CD8-positive, alpha-beta memory T cell (primary cell): Measurements from ENCODE around the gene CNOT4. TPM values are rescaled to one million over a fixed set of nuclear protein-coding genes. Genes with fewer than 3 reads are reported as not detected.
"Not testable (repeated sequence)": the region's sequence is repeated elsewhere in the genome, so short reads cannot be mapped to it uniquely, and the experiment has no call there.

ENCODE experiments used
- CTCF ChIA-PET: fragments of 350-600 bp; sonication (Branson Sonifier 250); formaldehyde crosslinking; loops from one replicate; lab custom pipeline; 2021; ENCODE audit warnings: antibody characterized with exemption; lab: Charles Lee
- POLR2A ChIA-PET: fragments of 350-600 bp; sonication (Branson Sonifier 250); formaldehyde crosslinking; loops from one replicate; lab custom pipeline; 2021; ENCODE audit warnings: antibody characterized with exemption; lab: Charles Lee
- DNase-seq, 5 donors: peaks; one replicate each; pipeline versions ENCODE4 v3.0.0 to v3.0.0-alpha.2; 2020 to 2022; ENCODE audit warnings: mixed read lengths in 1 of 5
- H3K27ac ChIP-seq: one replicate; pipeline ENCODE4 v1.7.0; 2013; ENCODE audit warnings: low read depth, mild to moderate bottlenecking, low read length, moderate library complexity
- H3K27me3 ChIP-seq: 2 replicates; pipeline ENCODE4 v1.7.0; 2013; ENCODE audit warnings: low read length, mild to moderate bottlenecking; ENCODE audit not compliant: insufficient read depth, poor library complexity, severe bottlenecking
- H3K36me3 ChIP-seq: 2 replicates; pipeline ENCODE4 v1.7.0; 2013; ENCODE audit warnings: mild to moderate bottlenecking, low read length, moderate library complexity; ENCODE audit not compliant: insufficient read depth
- H3K4me1 ChIP-seq: 2 replicates; pipeline ENCODE4 v1.7.0; 2013; ENCODE audit warnings: mild to moderate bottlenecking, low read length, moderate library complexity; ENCODE audit not compliant: insufficient read depth
- H3K4me3 ChIP-seq: 2 replicates; pipeline ENCODE4 v1.7.0; 2013; ENCODE audit warnings: mild to moderate bottlenecking, low read length
- H3K9me3 ChIP-seq: 2 replicates; pipeline ENCODE4 v1.7.0; 2013; ENCODE audit warnings: mild to moderate bottlenecking, low read length
- H3K27ac Mint-ChIP-seq, 8 donors: one replicate each; pipeline ENCODE4 v1.8.0; 2020 to 2021; ENCODE audit warnings: mixed read lengths in 8 of 8, mild to moderate bottlenecking in 6 of 8, inconsistent platforms in 3 of 8, moderate library complexity in 3 of 8
- H3K27me3 Mint-ChIP-seq, 2 donors: one replicate each; pipeline ENCODE4 v1.8.0; 2020 to 2021; ENCODE audit warnings: mixed read lengths in 2 of 2, mild to moderate bottlenecking in 1 of 2, moderate library complexity in 1 of 2
- H3K36me3 Mint-ChIP-seq, 3 donors: one replicate each; pipeline ENCODE4 v1.8.0; 2020 to 2021; ENCODE audit warnings: mixed read lengths in 3 of 3, inconsistent platforms in 1 of 3, mild to moderate bottlenecking in 1 of 3
- H3K4me1 Mint-ChIP-seq, 3 donors: one replicate each; pipeline ENCODE4 v1.8.0; 2020 to 2021; ENCODE audit warnings: mixed read lengths in 3 of 3, inconsistent platforms in 1 of 3, mild to moderate bottlenecking in 1 of 3
- H3K4me3 Mint-ChIP-seq, 7 donors: one replicate each; pipeline ENCODE4 v1.8.0; 2020 to 2021; ENCODE audit warnings: mixed read lengths in 7 of 7, mild to moderate bottlenecking in 6 of 7, moderate library complexity in 4 of 7, inconsistent platforms in 2 of 7
- H3K9me3 Mint-ChIP-seq, 5 donors: one replicate each; pipeline ENCODE4 v1.8.0; 2020 to 2022; ENCODE audit warnings: mixed read lengths in 5 of 5, mild to moderate bottlenecking in 3 of 5, moderate library complexity in 2 of 5, inconsistent platforms in 1 of 5
- polyA plus RNA-seq: library from polyadenylated mRNA; unstranded; fragments of 300-500 nt; fragmentation: Illumina TruSeq; gene quantifications from one replicate; pipeline ENCODE4 v1.2.3, GENCODE V29; 2021
- total RNA-seq, 2 experiments: library from RNA; stranded (reverse); gene quantifications; one replicate each; pipeline ENCODE4 v1.2.3, GENCODE V29; 2021

Gene CNOT4
- total and polyA plus RNA-seq, 3 experiments from 2014 or later, result 19.3 to 21.8 (median 21.5) TPM

- CTCF ChIA-PET, result no interaction called here
- Histone ChIP-seq H3K27ac (no peak overlapping the region), H3K36me3 (no peaks in the 10 kb centered on the region), H3K9me3 (no peaks in the 10 kb centered on the region), H3K27me3 (no peaks in the 10 kb centered on the region), H3K4me3 (no peak overlapping the region), H3K4me1 (peaks cover 21% of the 10 kb centered on the region)
- H3K4me1 Mint-ChIP-seq, result peaks cover 24 to 27% (median 26%) of the 10 kb centered on the region in 3 donors
- no peak for DNase-seq
- POLR2A ChIA-PET, result no interaction called here
- H3K27me3 Mint-ChIP-seq, result no peaks in the 10 kb centered on the region
- H3K9me3 Mint-ChIP-seq, result no peaks in the 10 kb centered on the region
- no peak overlapping the region for H3K4me3 Mint-ChIP-seq
- no peak overlapping the region for H3K27ac Mint-ChIP-seq
- H3K36me3 Mint-ChIP-seq, result peaks cover 0 to 9% (median 1%) of the 10 kb centered on the region in 3 donors
These were observed 19.1 kb downstream of the CNOT4 start for GRCh38 chr7:135490783-135491182.

GRCh38 chr7:135489791-135490190, 20.1 kb downstream of the CNOT4 start:
- no peak overlapping the region for H3K27ac Mint-ChIP-seq
- no peaks in the 10 kb centered on the region for H3K9me3 Mint-ChIP-seq
- ChIA-PET POLR2A (no interaction called here), CTCF (no interaction called here)
- DNase-seq, result no peak
- Histone ChIP-seq H3K9me3 (no peaks in the 10 kb centered on the region), H3K4me3 (no peak overlapping the region), H3K27ac (no peak overlapping the region), H3K4me1 (peaks cover 24% of the 10 kb centered on the region), H3K27me3 (no peaks in the 10 kb centered on the region), H3K36me3 (no peaks in the 10 kb centered on the region)
- no peak overlapping the region for H3K4me3 Mint-ChIP-seq
- H3K27me3 Mint-ChIP-seq, result no peaks in the 10 kb centered on the region
- peaks cover 29 to 31% (median 31%) of the 10 kb centered on the region in 3 donors for H3K4me1 Mint-ChIP-seq
- peaks cover 0 to 13% (median 2%) of the 10 kb centered on the region in 3 donors for H3K36me3 Mint-ChIP-seq

- CTCF ChIA-PET, result no interaction called here
- H3K9me3 ChIP-seq, result no peaks in the 10 kb centered on the region
- peaks cover 17% of the 10 kb centered on the region for H3K4me1 ChIP-seq
- H3K27me3 ChIP-seq, result no peaks in the 10 kb centered on the region
- no peak for DNase-seq
- H3K27me3 Mint-ChIP-seq, result no peaks in the 10 kb centered on the region
- H3K4me1 Mint-ChIP-seq, result peaks cover 35 to 55% (median 53%) of the 10 kb centered on the region in 3 donors
- H3K4me3 ChIP-seq, result no peak overlapping the region
- peak overlapping the region in 1 of 7 donors; percentile 19 for H3K4me3 Mint-ChIP-seq
- peak overlapping the region in 5 of 8 donors; percentile 3 to 71 (median 48) for H3K27ac Mint-ChIP-seq
- H3K36me3 Mint-ChIP-seq, result peaks cover 0 to 27% (median 5%) of the 10 kb centered on the region in 3 donors
- no peaks in the 10 kb centered on the region for H3K9me3 Mint-ChIP-seq
- H3K27ac ChIP-seq, result no peak overlapping the region
- H3K36me3 ChIP-seq, result no peaks in the 10 kb centered on the region
- POLR2A ChIA-PET, result no interaction called here
These were observed 23.5 kb downstream of the CNOT4 start for GRCh38 chr7:135486261-135486920.

GRCh38 chr7:135481598-135481979, 28.3 kb downstream of the CNOT4 start:
- no peaks in the 10 kb centered on the region for H3K27me3 Mint-ChIP-seq
- Histone ChIP-seq H3K36me3 (no peaks in the 10 kb centered on the region), H3K9me3 (no peaks in the 10 kb centered on the region), H3K4me1 (peaks cover 11% of the 10 kb centered on the region), H3K27me3 (no peaks in the 10 kb centered on the region), H3K27ac (no peak overlapping the region), H3K4me3 (no peak overlapping the region)
- DNase-seq, result no peak
- ChIA-PET POLR2A (no interaction called here), CTCF (no interaction called here)
- peaks cover 0 to 47% (median 14%) of the 10 kb centered on the region in 3 donors for H3K36me3 Mint-ChIP-seq
- H3K27ac Mint-ChIP-seq, result peak overlapping the region in 1 of 8 donors; percentile 23
- H3K4me1 Mint-ChIP-seq, result peaks cover 43 to 72% (median 68%) of the 10 kb centered on the region in 3 donors
- H3K9me3 Mint-ChIP-seq, result no peaks in the 10 kb centered on the region
- peak overlapping the region in 1 of 7 donors; percentile 0 for H3K4me3 Mint-ChIP-seq

- POLR2A ChIA-PET, result no interaction called here
- H3K4me1 Mint-ChIP-seq, result peaks cover 38 to 67% (median 64%) of the 10 kb centered on the region in 3 donors
- no peaks in the 10 kb centered on the region for H3K27me3 Mint-ChIP-seq
These were observed 28.8 kb downstream of the CNOT4 start for GRCh38 chr7:135480966-135481597.

GRCh38 chr7:135475521-135475920, 34.4 kb downstream of the CNOT4 start:
- Mint-ChIP-seq H3K9me3 (no peaks in the 10 kb centered on the region), H3K4me1 (peaks cover 25 to 43% (median 33%) of the 10 kb centered on the region in 3 donors), H3K27ac (no peak overlapping the region), H3K27me3 (no peaks in the 10 kb centered on the region), H3K36me3 (peaks cover 0 to 39% (median 10%) of the 10 kb centered on the region in 3 donors), H3K4me3 (no peak overlapping the region)
- Histone ChIP-seq H3K9me3 (no peaks in the 10 kb centered on the region), H3K4me3 (no peak overlapping the region), H3K27me3 (no peaks in the 10 kb centered on the region), H3K27ac (no peak overlapping the region), H3K36me3 (no peaks in the 10 kb centered on the region), H3K4me1 (no peaks in the 10 kb centered on the region)
- CTCF ChIA-PET, result no interaction called here
- no peak for DNase-seq
- POLR2A ChIA-PET, result no interaction called here

More at GRCh38 chr7:135480966-135481597, 28.8 kb downstream of the CNOT4 start:
- peaks cover 0 to 47% (median 14%) of the 10 kb centered on the region in 3 donors for H3K36me3 Mint-ChIP-seq
- CTCF ChIA-PET, result no interaction called here
- H3K27ac Mint-ChIP-seq, result peak overlapping the region in 2 of 8 donors; percentile 10 to 23
- H3K4me3 Mint-ChIP-seq, result peak overlapping the region in 3 of 7 donors; percentile 12 to 29 (median 17)
- H3K9me3 Mint-ChIP-seq, result no peaks in the 10 kb centered on the region
- DNase-seq, result no peak
- no peak overlapping the region for H3K4me3 ChIP-seq
- H3K9me3 ChIP-seq, result no peaks in the 10 kb centered on the region
- H3K4me1 ChIP-seq, result peaks cover 11% of the 10 kb centered on the region
- no peaks in the 10 kb centered on the region for H3K36me3 ChIP-seq
- H3K27me3 ChIP-seq, result no peaks in the 10 kb centered on the region
- no peak overlapping the region for H3K27ac ChIP-seq

GRCh38 chr7:135469705-135470104, 40.2 kb downstream of the CNOT4 start:
- H3K36me3 ChIP-seq, CTCF ChIA-PET, H3K4me1 ChIP-seq, H3K27me3 ChIP-seq, H3K9me3 Mint-ChIP-seq, H3K27me3 Mint-ChIP-seq, DNase-seq, H3K4me3 Mint-ChIP-seq, H3K9me3 ChIP-seq, POLR2A ChIA-PET, H3K27ac ChIP-seq, H3K4me3 ChIP-seq: not testable (repeated sequence)
- peak overlapping the region in 1 of 8 donors; percentile 33 for H3K27ac Mint-ChIP-seq
- peaks cover 32 to 51% (median 36%) of the 10 kb centered on the region in 3 donors for H3K4me1 Mint-ChIP-seq
- H3K36me3 Mint-ChIP-seq, result peaks cover 0 to 26% (median 4%) of the 10 kb centered on the region in 3 donors

- H3K27ac ChIP-seq, result peak overlapping the region; percentile 17
- POLR2A ChIA-PET, result interaction anchor here (0.6 kb wide), 1 partner anchor 523 kb away, joined by 6 read pairs; no protein-coding TSS in a partner anchor
- Mint-ChIP-seq H3K27me3 (no peaks in the 10 kb centered on the region), H3K4me1 (peaks cover 48 to 63% (median 56%) of the 10 kb centered on the region in 3 donors), H3K9me3 (no peaks in the 10 kb centered on the region), H3K36me3 (peaks cover 0 to 30% (median 13%) of the 10 kb centered on the region in 3 donors), H3K27ac (no peak overlapping the region), H3K4me3 (no peak overlapping the region)
- no peaks in the 10 kb centered on the region for H3K9me3 ChIP-seq
- CTCF ChIA-PET, result no interaction called here
- no peaks in the 10 kb centered on the region for H3K36me3 ChIP-seq
- no peak for DNase-seq
- peaks cover 2% of the 10 kb centered on the region for H3K4me1 ChIP-seq
- no peaks in the 10 kb centered on the region for H3K27me3 ChIP-seq
- no peak overlapping the region for H3K4me3 ChIP-seq
These were observed 42.6 kb downstream of the CNOT4 start for GRCh38 chr7:135467207-135467711.
